ENCODE results near the gene RNGTT. TPM values are rescaled to one million over a fixed set of nuclear protein-coding genes. Genes with fewer than 3 reads are reported as not detected.
"Not testable (repeated sequence)": the region's sequence is repeated elsewhere in the genome, so short reads cannot be mapped to it uniquely, and the experiment has no call there.

Gene RNGTT
- total RNA-seq, 4 donors from 2014 or later: 12.2 to 17.5 (median 14.6) TPM

DNA sequence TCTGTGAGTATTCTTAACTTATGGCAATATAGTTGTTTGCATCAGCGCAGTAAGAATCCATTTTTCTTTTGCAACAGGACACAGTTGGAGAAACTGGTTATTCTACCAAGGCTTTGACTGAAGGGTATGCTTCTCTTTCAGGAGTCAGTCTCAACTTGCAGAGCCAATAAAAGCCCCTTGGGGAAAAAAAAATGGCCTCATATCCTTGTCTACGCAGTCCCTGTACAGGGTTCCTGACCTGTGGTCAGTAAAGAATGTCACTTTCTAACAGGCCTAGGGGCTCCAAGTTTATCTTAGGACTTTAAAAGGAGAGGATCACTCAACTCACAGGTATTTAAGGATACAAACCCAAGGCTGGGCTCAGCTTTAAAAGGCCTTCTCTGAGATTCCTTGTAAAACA is 6.9 kb upstream of the RNGTT start:
- 95 to 100% methylated on average over 1 to 2 of the region's 2 CpGs for WGBS, 2 donors (ENCODE audit: low coverage in 1 of 2)
- no peaks in the 10 kb centered on the region for H3K27me3 ChIP-seq
- no peaks in the 10 kb centered on the region for H3K4me1 ChIP-seq
- ATAC-seq: no peak
- H3K27ac ChIP-seq: no peak overlapping the region
- TF ChIP-seq POLR2A (IDR thresholded peaks at IDR 0.05) (no peak), EP300 (IDR thresholded peaks at IDR 0.05) (no peak), POLR2AphosphoS5 (IDR thresholded peaks at IDR 0.05) (no peak)
- TF ChIP-seq, protein P1, sequence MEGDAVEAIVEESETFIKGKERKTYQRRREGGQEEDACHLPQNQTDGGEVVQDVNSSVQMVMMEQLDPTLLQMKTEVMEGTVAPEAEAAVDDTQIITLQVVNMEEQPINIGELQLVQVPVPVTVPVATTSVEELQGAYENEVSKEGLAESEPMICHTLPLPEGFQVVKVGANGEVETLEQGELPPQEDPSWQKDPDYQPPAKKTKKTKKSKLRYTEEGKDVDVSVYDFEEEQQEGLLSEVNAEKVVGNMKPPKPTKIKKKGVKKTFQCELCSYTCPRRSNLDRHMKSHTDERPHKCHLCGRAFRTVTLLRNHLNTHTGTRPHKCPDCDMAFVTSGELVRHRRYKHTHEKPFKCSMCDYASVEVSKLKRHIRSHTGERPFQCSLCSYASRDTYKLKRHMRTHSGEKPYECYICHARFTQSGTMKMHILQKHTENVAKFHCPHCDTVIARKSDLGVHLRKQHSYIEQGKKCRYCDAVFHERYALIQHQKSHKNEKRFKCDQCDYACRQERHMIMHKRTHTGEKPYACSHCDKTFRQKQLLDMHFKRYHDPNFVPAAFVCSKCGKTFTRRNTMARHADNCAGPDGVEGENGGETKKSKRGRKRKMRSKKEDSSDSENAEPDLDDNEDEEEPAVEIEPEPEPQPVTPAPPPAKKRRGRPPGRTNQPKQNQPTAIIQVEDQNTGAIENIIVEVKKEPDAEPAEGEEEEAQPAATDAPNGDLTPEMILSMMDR (IDR thresholded peaks at IDR 0.05): no peak
- no peaks in the 10 kb centered on the region for H3K36me3 ChIP-seq
- H3K4me3 ChIP-seq: no peak overlapping the region
- no peaks in the 10 kb centered on the region for H3K9me3 ChIP-seq

DNA sequence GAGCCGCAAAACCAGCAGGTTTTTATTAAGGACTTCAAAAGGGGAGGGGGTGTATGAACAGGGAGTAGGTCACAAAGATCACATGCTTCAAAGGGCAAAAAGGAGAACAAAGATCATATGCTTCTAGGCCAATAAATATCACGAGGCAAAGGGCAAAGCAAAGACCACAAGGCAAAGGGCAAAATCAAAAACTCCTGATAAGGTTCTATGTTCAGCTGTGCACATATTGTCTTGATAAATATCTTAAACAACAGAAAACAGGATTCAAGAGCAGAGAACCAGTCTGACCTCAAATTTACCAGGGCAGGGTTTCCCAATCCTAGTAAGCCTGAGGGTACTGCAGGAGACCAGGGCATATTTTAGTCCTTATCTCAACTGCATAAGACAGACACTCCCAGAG is 5.8 kb upstream of the RNGTT start:
- not testable (repeated sequence) for H3K27me3 ChIP-seq, H3K9me3 ChIP-seq, H3K27ac ChIP-seq, H3K4me1 ChIP-seq, H3K36me3 ChIP-seq, H3K4me3 ChIP-seq, ATAC-seq
- WGBS, 2 donors (ENCODE audit: low coverage in 1 of 2): 80 to 100% methylated on average over 1 to 2 of the region's 2 CpGs

DNA sequence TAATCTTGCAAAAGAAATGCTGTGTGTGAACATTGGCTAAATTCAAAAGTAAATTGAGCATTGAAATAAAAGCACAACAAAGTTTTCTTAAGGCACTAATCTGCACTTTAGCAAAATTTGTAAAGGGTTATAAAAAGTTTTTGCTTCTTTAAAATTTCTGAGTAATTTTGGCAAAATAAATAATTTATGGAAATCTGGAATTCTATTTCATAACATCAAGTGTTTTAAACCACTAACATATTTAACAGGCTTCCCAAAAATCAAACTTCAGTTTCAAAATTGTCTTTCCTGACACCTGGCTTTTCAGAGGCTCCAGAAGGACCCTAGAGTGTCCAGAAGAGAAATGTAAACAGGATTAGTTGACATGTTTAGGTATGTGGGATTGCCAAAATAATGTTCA is 4.5 kb upstream of the RNGTT start:
- H3K27ac ChIP-seq: no peak overlapping the region
- no peaks in the 10 kb centered on the region for H3K9me3 ChIP-seq
- peaks cover 0 to 15% (median 6%) of the 10 kb centered on the region in 3 donors for H3K4me1 ChIP-seq
- no peaks in the 10 kb centered on the region for H3K27me3 ChIP-seq
- H3K4me3 ChIP-seq: no peak overlapping the region
- no peaks in the 10 kb centered on the region for H3K36me3 ChIP-seq
- ATAC-seq: no peak
- TF ChIP-seq POLR2A (IDR thresholded peaks at IDR 0.05) (no peak), POLR2AphosphoS5 (IDR thresholded peaks at IDR 0.05) (no peak), EP300 (IDR thresholded peaks at IDR 0.05) (no peak)
- TF ChIP-seq, protein P1 (IDR thresholded peaks at IDR 0.05): no peak

DNA sequence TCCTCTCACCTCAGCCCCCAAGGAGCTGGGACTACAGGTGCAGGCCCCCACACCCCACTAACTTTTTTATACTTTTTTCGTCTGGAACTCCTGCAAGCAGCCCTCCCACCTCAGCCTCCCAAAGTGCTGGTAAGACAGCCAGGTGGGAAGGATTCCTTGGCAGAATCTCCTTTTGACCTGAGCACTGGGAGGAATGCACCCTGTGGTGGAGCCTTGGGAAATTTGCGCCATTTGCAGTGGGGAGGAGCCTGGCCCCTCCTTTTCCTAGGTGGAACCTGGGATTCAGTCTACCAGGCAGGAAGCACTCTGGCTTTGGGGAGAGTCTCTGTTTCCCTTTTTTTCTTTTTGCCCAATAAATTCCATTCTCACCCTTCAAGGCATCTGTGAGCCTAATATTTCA is 2.3 kb upstream of the RNGTT start:
- no peaks in the 10 kb centered on the region for H3K36me3 ChIP-seq
- ATAC-seq: no peak
- H3K9me3 ChIP-seq: no peaks in the 10 kb centered on the region
- no peak overlapping the region for H3K27ac ChIP-seq
- H3K27me3 ChIP-seq: no peaks in the 10 kb centered on the region
- TF ChIP-seq EP300 (IDR thresholded peaks at IDR 0.05): no peak
- TF ChIP-seq POLR2AphosphoS5 (IDR thresholded peaks at IDR 0.05): no peak
- no peak for TF ChIP-seq POLR2A (IDR thresholded peaks at IDR 0.05)
- TF ChIP-seq, protein P1 (IDR thresholded peaks at IDR 0.05): no peak
- H3K4me3 ChIP-seq: no peak overlapping the region
- 88% methylated on average over 1 of the region's 2 CpGs; no CpG with 5 or more reads in 1 of the 2 donors for WGBS, 2 donors (ENCODE audit: low coverage in 1 of 2)
- peaks cover 0 to 27% (median 12%) of the 10 kb centered on the region in 3 donors for H3K4me1 ChIP-seq

DNA sequence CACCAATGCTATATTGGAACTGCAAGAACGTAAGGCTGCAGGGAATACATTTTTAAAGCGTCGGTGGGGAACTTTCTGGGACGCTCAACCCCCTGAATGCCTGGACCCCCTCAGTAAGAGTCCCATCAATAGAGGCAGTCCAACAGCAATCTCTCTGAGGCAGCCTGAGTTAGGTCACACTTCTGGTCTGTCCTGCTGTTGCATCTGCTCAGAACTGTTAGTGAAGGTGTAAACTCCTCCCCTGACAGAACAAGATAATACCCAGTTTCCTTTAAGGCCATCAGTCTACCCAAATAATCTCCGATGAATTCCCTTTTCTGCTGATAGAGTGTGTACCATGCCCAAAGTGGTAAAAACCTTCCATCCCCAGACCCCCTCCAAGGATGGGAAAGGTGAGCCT is 1.1 kb upstream of the RNGTT start:
- 55% methylated on average over 5 of the region's 5 CpGs; no CpG with 5 or more reads in 1 of the 2 donors for WGBS, 2 donors (ENCODE audit: low coverage in 1 of 2)
- no peak for ATAC-seq
- Histone ChIP-seq H3K4me3 (peak overlapping the region in 1 of 2 donors; percentile 78), H3K36me3 (no peaks in the 10 kb centered on the region), H3K9me3 (no peaks in the 10 kb centered on the region), H3K4me1 (peaks cover 0 to 27% (median 12%) of the 10 kb centered on the region in 3 donors), H3K27ac (peak overlapping the region in 3 of 4 donors; percentile 85 to 90 (median 87)), H3K27me3 (no peaks in the 10 kb centered on the region)
- no peak for TF ChIP-seq POLR2A (IDR thresholded peaks at IDR 0.05)

DNA sequence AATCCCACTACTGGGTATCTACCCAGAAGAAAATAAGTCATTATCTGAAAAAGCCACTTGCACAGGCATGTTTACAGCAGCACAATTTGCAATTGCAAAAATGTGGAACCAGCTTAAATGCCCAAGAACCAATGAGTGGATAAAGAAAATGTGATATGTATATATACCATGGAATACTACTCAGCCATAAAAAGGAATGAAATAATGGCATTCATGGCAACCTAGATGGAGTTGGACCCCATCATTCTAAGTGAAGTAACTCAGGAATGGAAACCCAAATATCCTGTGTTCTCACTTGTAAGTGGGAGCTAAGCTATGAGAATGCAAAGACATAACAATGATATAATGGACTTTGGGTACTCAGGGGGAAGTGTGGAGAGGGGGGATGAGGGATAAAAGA is 4.6 kb downstream of the RNGTT start:
- H3K36me3 ChIP-seq: no peaks in the 10 kb centered on the region
- H3K4me3 ChIP-seq: no peak overlapping the region
- peaks cover 0 to 9% (median 0%) of the 10 kb centered on the region in 3 donors for H3K9me3 ChIP-seq
- no peaks in the 10 kb centered on the region for H3K27me3 ChIP-seq
- TF ChIP-seq POLR2AphosphoS5 (IDR thresholded peaks at IDR 0.05) (no peak), EP300 (IDR thresholded peaks at IDR 0.05) (no peak), POLR2A (IDR thresholded peaks at IDR 0.05) (no peak)
- TF ChIP-seq, protein P1 (IDR thresholded peaks at IDR 0.05): no peak
- no peak for ATAC-seq
- H3K27ac ChIP-seq: no peak overlapping the region
- peaks cover 0 to 14% (median 6%) of the 10 kb centered on the region in 3 donors for H3K4me1 ChIP-seq
